ENCODE results near the gene ST14.
"Not testable (repeated sequence)": the region's sequence is repeated elsewhere in the genome, so short reads cannot be mapped to it uniquely, and the experiment has no call there.

ST14 gene

DNA sequence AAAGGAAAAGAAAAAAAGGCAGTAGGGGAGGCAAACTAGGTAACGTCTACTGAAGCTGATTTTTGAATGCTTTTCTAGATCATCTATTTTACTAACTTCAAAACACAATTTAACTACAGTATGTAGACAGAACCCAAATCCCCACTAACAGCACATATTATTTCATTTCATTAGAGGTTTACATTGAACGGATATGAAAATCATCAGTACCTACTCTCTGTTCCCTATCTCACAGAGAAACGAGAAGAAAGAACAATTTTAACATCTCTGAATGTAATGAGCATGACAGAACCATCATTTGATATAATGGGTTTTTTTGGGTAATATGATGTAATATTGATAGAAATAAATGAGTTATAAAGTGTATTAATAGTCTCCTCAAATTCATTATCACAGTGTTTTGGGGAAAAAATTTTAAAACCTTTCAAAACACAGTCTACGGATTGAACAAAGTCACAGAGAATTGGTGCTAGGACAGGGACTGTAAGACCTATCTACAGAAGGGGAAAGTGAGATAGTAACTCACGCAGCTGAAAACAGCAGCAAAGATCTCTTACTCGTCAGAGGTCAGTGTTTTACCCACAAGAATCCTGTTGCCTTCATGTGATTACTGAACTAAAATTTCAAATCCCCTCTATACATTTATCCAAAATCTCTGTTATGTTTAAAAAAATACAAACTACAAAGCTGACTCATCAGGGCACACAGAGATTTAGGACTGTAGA is 77.9 kb downstream of the ST14 start:
- DNase-seq (ENCODE audit: low read depth) = no peak

DNA sequence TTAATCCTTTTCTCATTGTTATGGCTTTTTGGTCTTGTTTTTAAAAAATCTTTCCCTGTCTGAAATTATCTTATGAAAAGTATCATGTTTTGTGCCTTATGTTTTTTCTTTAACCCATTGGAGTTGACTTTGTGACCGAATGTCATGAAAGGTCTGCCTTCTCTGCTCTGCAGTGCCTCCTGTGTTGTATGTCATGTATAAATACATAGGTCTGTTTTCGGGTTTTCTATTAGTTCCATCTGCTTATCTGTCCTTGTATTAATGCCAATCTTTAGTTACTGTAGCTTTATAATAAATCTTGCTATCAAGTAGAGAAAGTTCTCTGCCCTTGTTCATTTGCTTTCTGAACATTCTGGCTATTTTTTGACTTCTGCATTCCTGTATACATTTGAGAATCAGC is 82.1 kb downstream of the ST14 start:
- DNase-seq (ENCODE audit: low read depth) = no peak

DNA sequence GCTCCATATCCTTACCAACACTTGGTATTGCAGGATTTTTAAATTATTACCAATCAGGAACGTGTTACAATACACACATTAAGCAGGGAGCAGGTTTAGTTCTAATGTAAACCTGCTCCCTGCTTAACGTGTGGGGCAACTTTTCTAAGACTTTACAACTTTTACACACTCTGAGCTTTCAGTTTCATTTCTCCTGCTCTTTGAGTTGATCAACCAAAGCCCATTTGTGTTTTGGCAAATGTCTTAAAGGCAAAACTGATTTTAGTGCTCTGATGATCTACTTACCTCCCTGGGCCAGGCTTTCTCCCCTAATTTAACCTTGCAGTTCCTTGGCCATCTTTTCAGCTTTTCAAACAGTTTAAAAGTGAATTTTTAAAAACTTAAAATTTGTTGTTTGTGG is 84.2 kb downstream of the ST14 start:
- no peak for DNase-seq (ENCODE audit: low read depth)

DNA sequence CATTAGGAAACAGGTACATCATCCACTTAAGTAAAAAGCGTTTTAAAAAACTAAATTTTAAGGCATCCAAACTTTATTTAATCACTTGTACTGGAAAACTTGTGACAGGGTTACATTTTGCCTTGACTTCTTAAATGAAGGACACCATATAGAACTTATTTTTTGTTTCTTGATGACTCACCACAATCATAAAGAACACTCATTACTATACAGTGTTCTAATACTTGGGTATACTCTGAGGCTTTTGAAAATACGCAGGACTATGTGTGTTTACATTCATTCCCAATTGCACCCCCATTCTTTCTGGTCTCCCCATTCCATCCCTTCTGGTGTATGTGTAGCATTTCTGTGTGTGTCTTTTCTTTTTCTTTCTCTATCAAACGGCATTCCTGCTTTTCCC is 85.3 kb downstream of the ST14 start:
- no peak for DNase-seq (ENCODE audit: low read depth)

DNA sequence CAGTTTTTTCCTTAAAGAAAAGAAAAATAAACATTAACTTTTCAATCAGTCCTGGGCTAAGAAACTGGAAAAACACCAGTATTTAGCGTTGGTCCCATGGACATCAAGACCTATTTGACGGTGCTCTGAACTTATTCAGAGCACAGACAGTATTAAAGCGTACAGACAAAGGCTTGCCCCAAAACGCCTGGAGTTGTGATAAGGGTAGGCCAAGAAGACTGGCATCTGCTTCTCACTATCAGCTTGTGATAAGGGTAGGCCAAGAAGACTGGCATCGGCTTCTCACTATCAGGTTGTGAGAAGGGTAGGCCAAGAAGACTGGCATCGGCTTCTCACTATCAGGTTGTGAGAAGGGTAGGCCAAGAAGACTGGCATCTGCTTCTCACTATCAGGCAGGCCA is 85.8 kb downstream of the ST14 start:
- not testable (repeated sequence) for DNase-seq (ENCODE audit: low read depth)

DNA sequence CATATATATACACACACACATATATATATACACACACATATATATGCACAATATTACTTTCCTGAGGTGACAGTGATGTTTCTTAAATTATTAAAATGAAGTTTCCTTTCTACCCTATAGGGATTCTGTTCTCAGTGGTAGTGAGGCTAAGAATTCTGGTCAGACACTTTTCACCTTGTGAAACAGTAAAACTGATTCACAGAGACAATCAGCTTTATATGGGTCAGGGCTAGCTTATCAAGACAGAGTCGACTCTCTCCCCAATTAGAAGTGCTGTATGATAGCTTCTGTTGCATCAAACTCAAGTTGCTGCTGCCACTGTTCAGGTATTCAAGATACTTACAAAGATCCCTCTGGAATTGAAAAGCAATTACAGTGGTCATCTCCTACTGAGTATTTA is 86.7 kb downstream of the ST14 start:
- no peak for DNase-seq (ENCODE audit: low read depth)

DNA sequence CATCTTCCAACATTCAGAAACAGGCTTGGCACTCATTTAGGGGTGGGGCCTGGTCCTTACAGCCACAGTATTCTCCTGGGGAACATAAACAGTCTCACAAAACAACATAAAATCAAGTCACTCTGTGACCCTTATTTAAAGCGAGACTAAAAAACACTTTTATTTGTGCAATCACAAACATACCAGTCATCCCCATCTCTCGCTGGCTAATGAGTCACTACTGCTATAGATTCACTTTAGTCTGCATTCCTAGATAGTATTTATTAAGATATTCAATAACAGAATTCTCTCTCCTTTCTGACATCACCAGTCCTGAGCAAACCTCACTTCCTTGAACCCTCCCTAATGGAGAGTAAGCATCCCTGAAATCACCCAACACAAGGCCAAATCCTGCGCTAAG is 87.2 kb downstream of the ST14 start:
- no peak for DNase-seq (ENCODE audit: low read depth)

DNA sequence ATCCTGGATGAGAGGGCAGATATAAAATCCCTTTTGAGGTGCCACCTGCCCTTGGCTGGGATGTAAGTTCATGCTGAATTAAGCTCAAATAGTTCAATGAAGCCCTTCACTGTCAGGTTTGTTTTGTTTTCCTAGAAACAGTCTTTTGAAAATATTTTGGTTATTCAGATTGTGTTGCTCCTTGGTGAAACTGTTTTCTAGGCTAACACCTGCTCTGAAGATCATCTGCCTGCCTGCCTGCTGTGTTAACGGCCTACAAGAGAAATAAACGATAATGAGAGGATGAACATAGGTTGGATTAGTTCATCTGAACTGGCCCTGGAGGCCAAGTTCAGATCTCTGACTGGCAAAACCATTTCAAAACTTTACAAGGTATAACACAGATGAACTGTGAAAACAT is 87.7 kb downstream of the ST14 start:
- no peak for DNase-seq (ENCODE audit: low read depth)

DNA sequence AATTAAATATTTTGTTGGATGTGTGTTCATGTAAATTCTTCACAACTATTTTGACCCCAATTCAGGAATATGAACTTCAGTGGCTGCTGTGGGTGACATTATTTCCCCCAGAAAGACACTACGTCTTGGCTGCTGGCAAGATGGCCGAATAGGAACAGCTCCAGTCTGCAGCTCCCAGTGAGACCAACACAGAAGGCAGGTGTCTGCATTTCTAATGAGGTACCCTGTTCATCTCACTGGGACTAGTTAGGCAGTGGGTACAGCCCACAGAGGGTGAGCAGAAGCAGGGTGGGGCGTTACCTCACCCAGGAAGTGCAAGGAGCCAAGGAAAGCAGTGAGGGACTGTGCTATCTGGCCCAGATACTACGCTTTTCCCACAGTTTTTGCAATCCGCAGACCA is 89.8 kb downstream of the ST14 start:
- DNase-seq (ENCODE audit: low read depth) = no peak

DNA sequence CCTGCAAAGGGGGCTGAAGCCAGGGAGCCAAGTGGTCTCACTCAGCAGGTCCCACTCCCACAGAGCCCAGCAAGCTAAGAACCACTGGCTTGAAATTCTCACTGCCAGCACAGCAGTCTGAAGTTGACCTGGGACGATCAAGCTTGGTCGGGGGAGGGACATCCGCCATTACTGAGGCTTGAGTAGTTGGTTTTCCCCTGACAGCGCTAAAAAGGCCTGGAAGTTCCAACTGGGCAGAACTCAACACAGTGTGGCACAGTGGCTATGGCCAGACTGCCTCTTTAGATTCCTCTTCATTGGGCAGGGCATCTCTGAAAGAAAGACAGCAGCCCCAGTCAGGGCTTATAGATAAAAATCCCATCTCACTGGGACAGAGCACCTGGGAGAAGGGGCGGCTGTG is 90.3 kb downstream of the ST14 start:
- not testable (repeated sequence) for DNase-seq (ENCODE audit: low read depth)

DNA sequence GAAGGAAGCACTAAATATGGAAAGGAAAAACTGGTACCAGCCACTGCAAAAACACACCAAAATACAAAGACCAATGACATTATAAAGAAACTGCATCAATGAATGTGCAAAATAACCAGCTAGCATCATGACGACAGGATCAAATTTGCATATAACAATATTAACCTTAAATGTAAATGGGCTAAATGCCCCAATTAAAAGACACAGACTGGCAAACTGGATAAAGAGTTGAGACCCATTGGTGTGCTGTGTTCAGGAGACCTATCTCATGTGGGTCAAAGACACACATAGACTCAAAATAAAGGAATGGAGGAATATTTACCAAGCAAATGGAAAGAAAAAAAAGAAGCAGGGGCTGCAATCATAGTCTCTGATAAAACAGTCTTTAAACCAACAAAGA is 92.2 kb downstream of the ST14 start:
- DNase-seq (ENCODE audit: low read depth) = not testable (repeated sequence)

All from GM04504 (cell line).